Measurements from ENCODE around the gene HTR1D. TPM values are rescaled to one million over a fixed set of nuclear protein-coding genes. Genes with fewer than 3 reads are reported as not detected.
"Not testable (repeated sequence)": the region's sequence is repeated elsewhere in the genome, so short reads cannot be mapped to it uniquely, and the experiment has no call there.

HTR1D gene, protein sequence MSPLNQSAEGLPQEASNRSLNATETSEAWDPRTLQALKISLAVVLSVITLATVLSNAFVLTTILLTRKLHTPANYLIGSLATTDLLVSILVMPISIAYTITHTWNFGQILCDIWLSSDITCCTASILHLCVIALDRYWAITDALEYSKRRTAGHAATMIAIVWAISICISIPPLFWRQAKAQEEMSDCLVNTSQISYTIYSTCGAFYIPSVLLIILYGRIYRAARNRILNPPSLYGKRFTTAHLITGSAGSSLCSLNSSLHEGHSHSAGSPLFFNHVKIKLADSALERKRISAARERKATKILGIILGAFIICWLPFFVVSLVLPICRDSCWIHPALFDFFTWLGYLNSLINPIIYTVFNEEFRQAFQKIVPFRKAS
- total RNA-seq: 2.1 TPM

DNA sequence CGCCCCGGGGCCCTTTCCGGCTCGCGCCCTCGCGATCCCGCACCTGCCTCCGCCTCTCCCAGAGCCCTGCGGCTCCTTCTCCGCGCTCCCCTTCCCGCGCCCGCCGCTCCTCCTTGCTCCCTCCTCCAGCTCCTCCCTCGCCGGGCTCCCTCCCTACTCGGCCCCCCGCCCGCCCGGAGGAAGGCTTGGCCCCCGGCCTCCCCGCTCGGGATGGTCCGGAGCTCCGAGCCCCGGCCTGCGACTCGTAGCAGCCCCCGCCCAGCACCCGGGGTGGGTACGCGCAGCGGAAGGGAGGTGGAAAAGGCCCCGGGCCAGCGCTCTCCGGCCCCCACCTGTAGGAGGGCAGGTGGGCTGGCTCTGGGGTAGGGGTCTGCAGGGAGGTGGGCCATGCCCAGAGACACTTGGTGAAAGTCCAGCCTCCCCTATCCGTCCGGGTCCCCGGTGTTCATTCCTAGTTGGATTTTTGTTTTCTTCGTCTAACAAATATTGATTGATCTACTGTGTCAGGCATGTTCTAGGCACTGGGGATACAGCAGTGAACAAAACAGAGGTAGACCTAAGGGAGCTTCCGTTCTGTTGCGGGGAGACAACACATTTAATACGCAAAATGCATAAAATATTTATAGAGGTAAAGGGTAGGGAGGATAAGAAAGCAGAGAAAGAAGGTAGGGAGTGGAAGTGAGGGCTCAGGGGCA lies at the start of gene HTR1D:
HTR1D (minus strand) TSS at position 82 of the 695 bp plus-strand sequence. CDS start 23,283 bp downstream, outside the sequence.
- intact Hi-C loops (cut with DNase I): no loop called here
- peak; percentile 61 for DNase-seq (ENCODE audit: low spot score)
- peak; percentile 34 for ATAC-seq

DNA sequence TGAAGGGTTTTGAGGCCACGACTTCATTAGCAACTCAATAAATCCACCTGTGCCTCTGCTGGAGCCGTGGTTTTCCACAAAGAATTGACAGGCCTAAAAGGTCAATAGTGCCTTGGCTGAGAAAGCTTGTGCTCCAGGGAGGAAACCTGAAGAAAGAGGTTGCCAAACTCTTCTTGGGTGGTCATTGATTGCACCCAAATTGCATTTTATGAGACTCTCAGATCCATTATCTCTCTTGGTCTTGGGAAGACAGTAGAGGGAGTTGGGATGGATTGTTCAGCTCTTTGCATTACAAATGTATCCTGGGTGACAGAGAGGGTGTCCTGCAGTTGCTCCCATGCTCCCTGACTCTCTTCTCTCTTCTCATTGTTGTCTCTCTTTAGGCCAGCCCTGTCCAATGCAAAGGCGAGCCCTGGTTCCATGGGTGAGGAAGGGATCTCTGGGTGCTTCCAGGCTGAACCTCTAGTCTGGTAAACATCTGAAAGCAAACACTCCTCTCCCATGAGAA lies 46.1 kb upstream of the HTR1D start:
- no peak for DNase-seq (ENCODE audit: low spot score)
- ATAC-seq: no peak
- intact Hi-C loops (cut with DNase I): no loop called here

DNA sequence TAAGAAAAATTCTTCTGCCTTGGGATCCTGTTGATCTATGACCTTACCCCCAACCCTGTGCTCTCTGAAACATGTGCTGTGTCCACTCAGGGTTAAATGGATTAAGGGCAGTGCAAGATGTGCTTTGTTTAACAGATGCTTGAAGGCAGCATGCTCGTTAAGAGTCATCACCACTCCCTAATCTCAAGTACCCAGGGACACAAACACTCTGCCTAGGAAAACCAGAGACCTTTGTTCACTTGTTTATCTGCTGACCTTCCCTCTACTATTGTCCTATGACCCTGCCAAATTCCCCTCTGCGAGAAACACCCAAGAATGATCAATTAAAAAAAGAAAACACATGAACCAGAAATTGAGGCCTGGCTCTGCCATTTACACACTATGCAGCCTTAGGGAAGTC lies 40.8 kb upstream of the HTR1D start:
- DNase-seq (ENCODE audit: low spot score); ATAC-seq; intact Hi-C loops (cut with DNase I): not testable (repeated sequence)

DNA sequence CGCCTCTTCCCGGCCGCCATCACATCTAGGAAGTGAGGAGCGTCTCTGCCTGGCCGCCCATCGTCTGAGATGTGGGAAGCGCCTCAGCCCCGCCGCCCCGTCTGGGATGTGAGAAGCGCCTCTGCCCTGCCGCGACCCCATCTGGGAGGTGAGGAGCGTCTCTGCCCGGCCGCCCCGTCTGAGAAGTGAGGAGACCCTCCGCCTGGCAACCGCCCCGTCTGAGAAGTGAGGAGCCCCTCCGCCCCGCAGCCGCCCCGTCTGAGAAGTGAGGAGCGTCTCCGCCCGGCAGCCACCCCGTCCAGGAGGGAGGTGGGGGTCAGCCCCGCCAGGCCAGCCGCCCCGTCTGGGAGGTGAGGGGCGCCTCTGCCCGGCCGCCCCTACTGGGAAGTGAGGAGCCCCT lies 40.1 kb upstream of the HTR1D start:
- intact Hi-C loops (cut with DNase I); DNase-seq (ENCODE audit: low spot score); ATAC-seq: not testable (repeated sequence)

DNA sequence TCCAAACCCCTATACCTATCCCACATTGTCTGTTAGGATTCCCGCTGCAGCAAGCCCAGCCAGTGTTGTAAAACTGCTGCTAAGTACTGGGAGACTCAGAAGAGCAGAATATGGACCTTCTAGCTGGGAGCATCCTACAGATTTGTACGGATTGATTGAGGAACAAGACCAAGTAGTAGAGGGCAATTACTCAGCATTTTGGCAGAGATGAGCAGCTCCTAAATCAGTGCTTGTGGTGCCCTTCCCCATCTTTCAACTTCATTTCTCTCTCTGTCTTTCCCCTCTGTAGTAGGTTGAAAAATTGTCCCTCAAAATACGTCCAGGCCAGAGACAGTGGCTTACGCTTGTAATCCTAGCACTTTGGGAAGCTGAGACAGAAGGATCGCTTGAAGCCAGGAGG lies 37.3 kb upstream of the HTR1D start:
- intact Hi-C loops (cut with DNase I): no loop called here
- DNase-seq (ENCODE audit: low spot score): no peak
- ATAC-seq: no peak

DNA sequence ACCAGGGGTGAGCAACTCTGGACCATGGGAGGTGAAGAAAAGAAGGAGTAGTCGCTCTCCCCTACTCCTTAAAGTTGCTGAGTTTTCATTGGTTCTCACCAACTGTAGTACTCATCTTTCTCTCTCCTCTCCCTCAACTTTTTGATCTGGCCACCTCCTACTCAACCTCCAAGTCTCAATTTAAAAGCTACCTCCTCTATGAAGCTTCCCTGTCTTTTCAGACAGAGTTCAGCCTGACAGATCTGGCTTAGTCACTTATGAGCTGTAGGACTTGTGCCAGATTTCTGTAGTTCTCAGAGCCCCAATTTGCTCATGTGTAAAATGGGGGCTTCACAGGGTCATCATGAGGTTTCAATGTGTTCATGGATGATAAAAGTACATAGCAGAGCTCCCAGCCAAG lies 34.5 kb upstream of the HTR1D start:
- intact Hi-C loops (cut with DNase I): no loop called here
- DNase-seq (ENCODE audit: low spot score) (no peak), ATAC-seq (no peak)

DNA sequence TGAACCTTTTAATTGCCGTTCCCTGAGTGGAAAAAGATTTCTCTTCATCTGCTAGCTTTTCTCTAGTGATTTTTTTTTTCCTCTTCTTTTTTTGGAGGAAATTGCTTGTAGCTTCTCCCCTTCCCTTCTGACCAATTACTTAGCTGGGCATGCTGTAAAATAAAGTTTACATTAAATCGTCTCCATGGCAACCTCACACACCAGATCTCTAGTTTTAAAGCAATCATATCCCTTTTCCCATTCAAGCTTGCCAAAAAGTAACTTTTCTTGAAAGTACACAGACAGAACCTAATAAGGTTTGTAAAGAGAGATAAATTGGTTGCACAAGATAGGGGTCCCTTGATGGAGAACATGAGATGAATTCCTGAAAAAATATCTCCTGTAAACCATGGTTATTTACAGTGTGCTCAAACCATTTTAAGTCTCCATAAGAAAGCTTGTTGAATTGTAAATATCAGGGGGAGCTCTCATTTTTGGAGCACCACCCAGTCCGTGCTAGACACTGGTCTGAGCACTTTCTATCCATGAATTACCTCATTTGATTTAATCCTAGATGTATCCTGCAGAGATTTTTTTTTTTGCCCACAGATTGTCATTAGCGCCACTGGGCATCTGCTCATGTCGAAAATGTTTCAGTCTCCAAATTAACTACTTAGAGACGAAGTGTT lies 32.6 kb upstream of the HTR1D start:
- ATAC-seq (no peak), DNase-seq (ENCODE audit: low spot score) (no peak)
- intact Hi-C loops (cut with DNase I): no loop called here

DNA sequence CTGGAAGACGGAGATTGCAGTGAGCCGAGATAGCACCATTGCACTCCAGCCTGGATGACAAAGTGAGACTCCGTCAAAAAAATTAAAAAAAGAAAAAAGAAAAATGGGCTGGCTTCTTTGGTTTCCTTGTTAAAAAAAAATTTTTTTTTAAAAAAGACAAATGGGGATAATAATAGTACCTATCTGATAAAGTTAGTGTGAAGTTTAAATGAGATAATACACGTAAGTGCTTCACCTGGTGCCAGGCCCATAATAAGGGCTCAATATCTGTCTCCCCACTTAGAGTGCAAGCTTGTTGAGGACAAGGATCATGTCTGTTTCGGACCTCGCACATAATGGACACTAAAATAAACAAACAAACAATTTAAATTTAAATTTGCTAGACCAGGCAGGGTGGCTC lies 30.0 kb upstream of the HTR1D start:
- intact Hi-C loops (cut with DNase I): no loop called here
- ATAC-seq: no peak
- no peak for DNase-seq (ENCODE audit: low spot score)

DNA sequence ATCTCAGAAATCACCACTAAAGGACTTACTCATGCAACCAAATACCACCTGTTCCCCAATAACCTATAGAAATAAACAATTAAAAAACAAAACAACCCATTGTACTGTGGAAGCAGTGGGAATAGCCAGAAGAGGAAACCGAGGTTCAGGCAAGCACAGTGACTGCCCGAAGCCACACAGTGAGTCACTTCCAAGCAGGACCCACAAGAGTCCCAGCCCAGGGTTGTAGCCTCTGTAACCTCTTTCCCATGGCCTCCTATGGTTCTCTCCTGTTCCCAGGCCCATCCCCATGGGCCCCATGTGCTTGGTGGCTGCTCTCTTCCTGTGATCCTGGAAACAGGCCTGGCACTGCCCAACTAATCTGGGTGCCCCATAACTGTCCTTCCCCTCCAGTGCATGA lies 29.0 kb upstream of the HTR1D start:
- intact Hi-C loops (cut with DNase I): no loop called here
- ATAC-seq (no peak), DNase-seq (ENCODE audit: low spot score) (no peak)

DNA sequence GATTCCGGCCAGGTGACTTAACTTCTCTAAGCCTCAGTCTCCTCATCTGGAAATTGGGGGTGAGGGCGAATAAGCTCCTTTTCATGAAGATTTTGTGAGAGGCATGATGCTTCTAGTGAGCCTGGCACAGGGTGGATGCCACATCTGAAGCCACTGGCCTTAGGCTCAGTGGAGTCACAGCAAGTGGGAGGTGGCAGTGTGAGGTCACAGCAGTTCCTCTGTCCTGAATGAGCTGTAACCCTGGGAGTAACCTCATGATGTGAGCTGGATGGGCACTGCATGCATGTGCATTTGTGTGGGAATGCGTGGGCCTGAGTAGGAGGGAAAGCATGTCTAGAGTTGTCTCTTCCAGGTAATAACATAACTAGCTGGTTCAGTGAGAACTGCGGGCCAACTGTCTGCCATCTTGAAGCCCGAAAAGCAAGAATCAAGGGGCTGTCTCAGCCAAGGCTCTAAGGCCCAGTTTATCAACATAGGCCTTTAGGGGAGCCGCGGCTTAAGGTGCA lies 27.0 kb upstream of the HTR1D start:
- no peak for ATAC-seq
- intact Hi-C loops (cut with DNase I): no loop called here

DNA sequence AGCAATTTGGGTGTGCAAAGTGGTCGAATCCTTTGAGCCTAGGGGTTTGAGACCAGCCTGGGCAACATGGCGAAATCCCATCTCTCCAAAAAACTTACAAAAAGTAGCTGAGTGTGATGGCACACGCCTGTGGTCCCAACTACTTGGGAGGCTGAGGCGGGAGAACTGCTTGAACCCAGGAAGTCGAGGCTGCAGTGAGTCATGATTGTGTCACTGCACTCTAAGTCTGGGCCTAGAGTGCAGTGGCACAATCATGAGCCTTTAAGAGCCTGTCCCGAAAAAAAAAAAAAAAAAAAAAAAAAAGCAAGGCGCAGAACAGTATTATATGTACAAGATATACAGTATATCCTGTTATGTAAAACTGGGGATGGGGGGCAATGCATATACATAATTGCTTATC lies 25.1 kb upstream of the HTR1D start:
- ATAC-seq: no peak
- DNase-seq (ENCODE audit: low spot score): no peak
- intact Hi-C loops (cut with DNase I): no loop called here

More for the DNA sequence above, 27.0 kb upstream of the HTR1D start:
- DNase-seq (ENCODE audit: low spot score): no peak

DNA sequence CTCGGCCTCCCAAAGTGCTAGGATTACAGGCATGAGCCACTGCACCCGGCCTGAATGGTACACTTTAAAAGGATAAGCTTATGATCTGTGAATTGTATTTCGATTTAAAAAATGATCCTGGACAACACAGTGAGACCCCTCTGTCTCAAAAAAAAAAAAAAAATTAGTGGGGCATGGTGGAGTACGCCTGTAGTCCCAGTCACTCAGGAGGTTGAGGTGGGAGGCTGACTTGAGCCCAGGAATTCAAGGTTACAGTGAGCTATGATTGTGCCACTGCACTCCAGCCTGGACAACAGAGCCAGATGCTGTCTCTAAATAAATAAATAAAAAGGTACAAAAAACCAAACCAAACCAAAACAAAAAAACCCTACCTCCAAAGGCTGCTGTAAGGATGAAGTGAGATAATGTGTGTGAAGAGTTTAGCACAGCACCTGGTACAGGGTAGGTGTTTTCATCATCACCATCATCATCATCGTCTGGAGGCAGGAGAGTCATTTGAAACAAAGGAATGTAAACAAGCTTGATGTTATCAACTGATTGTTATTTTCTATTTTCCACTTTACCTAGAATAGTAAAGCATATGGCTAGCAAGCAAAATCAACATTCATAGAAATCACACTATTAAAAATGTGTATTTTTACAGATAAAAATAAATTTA lies 22.5 kb upstream of the HTR1D start:
- ATAC-seq (no peak), DNase-seq (ENCODE audit: low spot score) (no peak)
- intact Hi-C loops (cut with DNase I): no loop called here

DNA sequence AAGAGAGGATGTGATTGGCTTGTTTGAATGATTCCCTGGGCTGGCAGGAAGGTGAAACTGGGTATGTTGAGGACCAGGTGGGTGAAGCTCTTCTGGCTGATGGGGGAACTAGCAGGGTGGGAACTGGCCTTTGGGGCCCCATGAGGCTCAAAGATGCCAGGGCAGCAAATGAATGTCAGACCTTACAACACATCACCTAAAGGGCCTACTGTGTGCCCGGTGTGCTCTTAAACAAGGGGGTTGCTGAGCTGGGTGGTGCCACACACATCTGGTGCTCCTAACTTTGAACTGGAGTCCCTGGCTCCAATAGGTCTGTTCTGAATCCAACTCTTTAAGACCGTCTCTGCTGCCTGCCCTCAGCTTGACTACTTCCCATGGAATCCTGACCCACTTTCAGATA lies 21.3 kb upstream of the HTR1D start:
- DNase-seq (ENCODE audit: low spot score) (no peak), ATAC-seq (no peak)
- intact Hi-C loops (cut with DNase I): no loop called here

DNA sequence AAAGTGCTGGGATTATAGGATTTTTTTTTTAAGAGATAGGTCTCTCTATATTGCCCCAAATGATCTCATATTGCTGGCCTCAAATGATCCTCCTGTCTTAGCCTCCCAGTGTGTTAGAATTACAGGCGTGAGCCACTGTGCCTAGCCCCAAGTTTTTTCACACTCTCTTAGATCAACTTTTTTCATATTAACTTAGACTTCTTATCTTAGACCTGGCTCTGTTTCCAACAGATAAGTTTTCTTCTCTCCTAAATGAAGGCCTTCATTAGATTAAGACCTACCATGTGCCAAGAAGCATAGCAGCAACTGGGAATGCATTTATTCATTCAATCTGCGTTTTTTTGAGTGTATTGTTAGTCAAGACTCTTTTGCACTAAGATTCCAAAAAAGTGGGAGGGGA lies 20.2 kb upstream of the HTR1D start:
- DNase-seq (ENCODE audit: low spot score) (no peak), ATAC-seq (no peak)
- intact Hi-C loops (cut with DNase I): no loop called here

DNA sequence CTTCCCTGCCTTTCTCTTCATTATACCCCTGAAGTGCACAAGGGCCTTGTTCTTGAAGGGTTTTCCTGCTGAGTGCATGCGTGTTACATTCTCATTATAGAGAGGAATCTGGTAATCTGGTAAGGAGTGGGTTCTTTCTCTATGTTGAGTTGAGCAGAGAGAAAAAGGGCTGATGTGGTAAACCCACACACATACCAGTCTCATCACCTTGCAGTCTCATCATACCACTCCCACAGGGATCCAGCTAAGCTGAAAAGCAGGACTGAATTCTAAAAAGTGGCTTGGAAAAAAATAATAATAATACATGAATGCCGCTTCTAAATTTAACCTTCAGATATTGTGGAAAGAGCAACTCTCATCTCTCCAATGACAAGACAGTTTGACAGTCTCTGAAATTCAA lies 10.5 kb upstream of the HTR1D start:
- no peak for ATAC-seq
- DNase-seq (ENCODE audit: low spot score): no peak

DNA sequence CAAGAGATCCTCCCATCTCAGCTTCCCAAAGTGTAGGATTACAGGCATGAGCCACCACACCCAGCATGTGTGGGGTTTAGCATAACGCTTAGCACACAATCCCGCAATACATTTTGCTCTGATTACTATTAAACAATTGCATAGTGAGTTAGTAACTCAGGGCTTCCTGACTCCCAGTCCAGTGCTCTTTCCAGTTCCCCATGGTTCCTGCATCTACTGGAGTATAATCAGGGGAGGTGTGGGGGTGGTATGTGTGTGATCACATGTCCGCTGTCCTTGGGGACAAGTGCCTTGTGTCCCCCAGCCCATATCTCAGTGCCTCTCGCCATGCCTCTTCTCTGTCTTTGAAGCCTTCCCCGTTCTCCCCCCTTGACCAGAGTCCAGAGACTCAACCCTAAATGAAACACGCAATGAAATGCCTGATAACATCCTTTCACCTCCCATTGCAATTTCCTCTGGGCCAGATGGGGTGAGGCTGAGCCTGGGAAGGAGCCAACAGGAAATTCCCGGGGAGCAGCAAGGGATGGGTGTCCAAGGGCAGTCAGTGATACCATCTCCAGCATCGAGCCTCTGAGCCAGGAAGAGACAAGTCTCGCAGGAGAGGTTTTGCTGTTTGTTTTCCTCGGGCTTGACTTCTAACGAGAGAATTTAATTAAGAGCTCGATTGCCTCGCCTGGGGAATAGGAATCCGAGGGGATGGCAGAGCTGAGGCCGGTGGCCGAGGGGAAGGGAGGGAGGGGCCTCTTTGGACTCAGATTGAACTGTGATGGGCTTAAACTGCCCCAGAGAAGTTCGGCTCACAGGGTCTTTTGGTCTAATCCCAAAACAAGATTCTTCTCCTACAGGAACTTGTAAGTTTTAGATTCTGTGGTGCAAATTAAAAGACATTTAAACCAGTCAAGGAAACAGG lies 7.7 kb upstream of the HTR1D start:
- intact Hi-C loops (cut with DNase I): no loop called here
- ATAC-seq: peak; percentile 77
- DNase-seq (ENCODE audit: low spot score): no peak

More for the DNA sequence above, 10.5 kb upstream of the HTR1D start:
- intact Hi-C loops (cut with DNase I): no loop called here

DNA sequence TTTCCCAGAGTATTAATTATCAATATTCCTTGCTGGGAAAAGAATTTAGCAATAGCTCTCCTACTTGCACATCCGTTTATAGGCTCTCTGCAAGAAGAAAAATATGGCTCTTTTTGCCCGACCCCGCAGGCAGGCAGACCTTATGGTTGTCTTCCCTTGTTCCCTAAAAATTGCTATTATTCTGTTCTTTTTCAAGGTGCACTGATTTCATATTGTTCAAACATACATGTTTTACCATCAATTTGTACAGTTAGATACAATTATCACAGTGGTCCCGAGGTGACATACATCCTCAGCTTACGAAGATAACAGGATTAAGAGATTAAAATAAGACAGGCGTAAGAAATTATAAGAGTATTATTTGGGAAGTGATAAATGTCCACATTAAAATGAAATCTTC lies 6.7 kb upstream of the HTR1D start:
- ATAC-seq; DNase-seq (ENCODE audit: low spot score); intact Hi-C loops (cut with DNase I): not testable (repeated sequence)

DNA sequence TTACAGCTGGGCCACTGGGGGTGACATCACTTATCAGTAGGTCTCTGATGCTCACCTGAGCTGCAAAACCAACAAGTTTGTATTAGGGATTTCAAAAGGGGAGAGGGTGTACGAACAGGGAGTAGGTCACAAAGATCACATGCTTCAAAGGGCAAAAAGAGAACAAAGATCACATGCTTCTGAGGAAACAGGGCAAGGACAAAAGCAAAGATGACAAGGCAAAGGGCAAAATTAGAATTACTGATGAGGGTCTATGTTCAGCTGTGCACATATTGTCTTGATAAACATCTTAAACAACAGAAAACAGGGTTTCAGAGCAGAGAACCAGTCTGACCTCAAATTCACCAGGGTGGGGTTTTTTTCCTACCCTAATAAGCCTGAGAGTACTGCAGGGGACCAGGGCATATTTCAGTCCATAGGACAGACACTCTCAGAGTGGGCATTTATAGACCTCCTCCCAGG lies 6.2 kb upstream of the HTR1D start:
- ATAC-seq; DNase-seq (ENCODE audit: low spot score); intact Hi-C loops (cut with DNase I): not testable (repeated sequence)
